Measurements from ENCODE around the gene TBC1D9.

- TF ChIP-seq CTCF (tag by site-specific recombination; IDR thresholded peaks at IDR 0.05) (no peak), YY1 (tag by site-specific recombination; IDR thresholded peaks at IDR 0.05) (no peak), ZNF140 (tag by site-specific recombination; IDR thresholded peaks at IDR 0.05) (no peak), REPIN1 (tag by site-specific recombination; IDR thresholded peaks at IDR 0.05; ENCODE audit: low read depth) (no peak), ZNF768 (tag by site-specific recombination; IDR thresholded peaks at IDR 0.05) (no peak), ZNF292 (tag by site-specific recombination; IDR thresholded peaks at IDR 0.05; ENCODE audit: borderline replicate concordance, low read depth) (no peak), ZNF10 (tag by site-specific recombination; IDR thresholded peaks at IDR 0.05) (no peak), HOXA7 (CRISPR knock-in tag; IDR thresholded peaks at IDR 0.05; ENCODE audit: borderline replicate concordance) (no peak), KLF1 (tag by site-specific recombination; IDR thresholded peaks at IDR 0.05) (no peak), REST (tag by site-specific recombination; IDR thresholded peaks at IDR 0.05) (no peak), ZNF639 (tag by site-specific recombination; IDR thresholded peaks at IDR 0.05) (no peak), PBX3 (CRISPR knock-in tag; IDR thresholded peaks at IDR 0.05) (no peak), ZBTB11 (tag by site-specific recombination; conservative IDR thresholded peaks at IDR 0.05; ENCODE audit: low read depth) (no peak)
Measured at GRCh38 chr4:140668111-140668510, 88.1 kb downstream of the TBC1D9 start.

All from HEK293 (cell line).